Activated T-cell treated with anti-CD3 and anti-CD28 coated beads for 4 hours (primary cell): ENCODE results near the gene KRT23.

Experiments used
- DNase-seq: peaks from one replicate; pipeline ENCODE4 v3.0.0-alpha.2; 2020

The KRT23 gene

DNA sequence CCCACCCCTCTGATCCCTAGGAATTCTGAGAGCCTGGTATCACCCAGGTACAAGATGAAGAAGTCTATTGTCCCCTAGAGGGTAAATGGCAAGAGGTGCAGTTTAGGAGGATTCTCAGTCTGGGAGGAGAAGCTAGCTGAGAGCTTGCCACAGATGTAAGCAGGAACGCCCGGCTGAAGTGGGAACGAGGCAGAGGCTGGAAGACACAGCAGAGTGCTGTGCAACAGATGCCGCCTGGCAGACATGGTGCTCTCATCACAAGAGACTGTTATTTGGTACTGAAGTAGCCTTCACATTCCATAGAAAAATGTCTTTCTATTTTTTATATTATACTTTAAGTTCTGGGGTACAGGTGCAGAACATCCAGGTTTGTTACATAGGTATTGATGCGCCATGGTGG is 32.1 kb downstream of the KRT23 start:
- DNase-seq = no peak

DNA sequence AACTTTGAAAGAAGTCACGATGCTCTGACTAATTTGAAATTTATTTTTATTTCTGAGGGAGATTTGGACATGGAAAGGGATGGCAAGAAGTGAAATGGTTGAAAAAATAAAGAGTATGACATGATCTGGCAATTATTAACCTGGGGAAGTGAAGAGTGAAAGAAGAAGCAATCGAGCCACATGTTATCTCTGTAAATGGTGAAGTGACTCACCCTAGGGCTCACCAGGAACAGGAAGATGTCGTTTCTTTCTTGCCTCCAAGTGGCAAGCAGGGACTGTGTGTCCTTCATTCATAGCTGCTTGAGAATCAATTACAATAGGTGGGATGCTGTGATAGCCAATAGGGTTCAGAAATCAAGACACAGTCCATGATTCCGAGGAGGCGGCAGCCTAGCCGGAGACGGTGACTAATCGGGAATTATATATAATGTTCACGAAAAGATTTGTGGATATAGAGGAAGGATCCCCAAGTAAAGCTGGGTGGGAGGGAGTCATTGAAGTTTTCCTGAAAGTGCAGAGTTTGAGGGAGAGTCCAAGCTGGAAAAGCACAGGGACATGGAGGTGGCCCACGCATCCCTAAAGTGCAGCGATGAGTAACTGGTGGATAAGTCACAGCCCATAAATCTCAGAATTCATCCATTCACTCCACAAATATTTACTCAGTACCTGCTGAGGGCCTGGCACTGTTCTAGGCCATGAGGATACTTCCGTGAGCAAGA is 34.2 kb downstream of the KRT23 start:
- DNase-seq = no peak

DNA sequence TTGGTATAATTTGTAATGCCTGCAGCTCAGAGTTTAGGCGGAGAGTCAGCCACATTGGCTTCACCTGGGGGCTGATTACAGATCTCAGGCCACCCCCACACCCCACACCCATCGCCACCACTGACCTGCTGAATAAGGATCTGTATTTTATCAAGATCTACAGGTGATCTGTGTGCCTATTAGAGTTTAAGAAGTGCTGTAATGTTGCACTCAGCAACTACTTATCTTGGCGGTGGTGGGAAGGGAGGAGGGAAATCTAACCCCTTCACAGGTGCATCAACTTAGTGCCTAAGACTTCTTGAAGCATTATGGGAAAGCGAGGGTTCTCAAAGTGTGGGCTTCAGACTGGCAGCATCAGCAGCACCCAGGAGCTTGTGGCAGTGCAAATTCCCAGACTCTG is 34.9 kb downstream of the KRT23 start:
- no peak for DNase-seq

DNA sequence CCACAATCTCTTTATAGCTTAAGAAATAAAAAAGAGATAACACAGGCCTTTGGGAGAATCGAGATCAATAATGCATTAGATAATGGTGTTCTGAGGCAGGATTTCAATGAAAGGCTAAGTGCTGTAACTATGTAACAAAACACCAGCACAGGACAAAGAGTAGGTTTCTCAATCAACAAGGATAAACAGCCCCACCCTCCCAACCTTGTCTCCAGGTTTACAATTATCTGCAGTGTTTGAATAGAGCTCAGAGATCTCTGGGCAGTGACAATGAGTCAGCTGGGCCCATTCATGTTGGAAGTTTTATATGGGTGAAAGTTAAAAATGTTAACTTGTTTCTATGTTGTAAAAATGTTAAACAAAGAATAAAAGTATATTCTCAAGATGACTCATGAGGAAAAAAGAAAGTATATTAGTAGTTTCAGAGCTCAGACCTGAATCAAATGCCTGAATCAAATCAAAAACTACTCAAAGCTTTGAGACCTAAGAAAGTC is 35.4 kb downstream of the KRT23 start:
- no peak for DNase-seq

DNA sequence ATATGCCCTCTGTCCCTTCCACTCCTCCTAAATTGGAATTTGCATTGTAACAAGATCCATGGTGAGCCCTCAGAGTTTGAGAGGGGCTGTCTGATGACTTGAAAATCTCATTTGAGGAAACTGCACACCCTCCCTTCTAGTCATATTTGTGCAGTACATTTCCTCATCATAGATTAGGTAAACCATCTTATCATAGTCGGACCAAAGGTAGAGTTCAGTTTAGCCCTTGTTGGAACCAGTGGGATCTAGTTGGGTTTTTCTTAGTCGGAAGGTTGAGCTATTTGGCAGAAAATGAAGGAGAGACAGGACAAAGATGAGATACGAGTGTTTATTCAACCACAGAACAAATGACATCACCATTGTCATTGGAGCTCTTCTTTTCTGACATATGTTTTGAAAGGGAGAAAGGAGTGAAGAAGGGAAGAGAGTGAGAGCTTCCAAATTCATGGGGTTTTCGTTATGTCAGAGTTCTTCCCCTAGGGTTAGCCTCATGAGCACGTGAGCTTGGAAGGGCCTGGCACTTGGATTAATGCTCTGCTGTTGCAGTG is 36.6 kb downstream of the KRT23 start:
- no peak for DNase-seq

DNA sequence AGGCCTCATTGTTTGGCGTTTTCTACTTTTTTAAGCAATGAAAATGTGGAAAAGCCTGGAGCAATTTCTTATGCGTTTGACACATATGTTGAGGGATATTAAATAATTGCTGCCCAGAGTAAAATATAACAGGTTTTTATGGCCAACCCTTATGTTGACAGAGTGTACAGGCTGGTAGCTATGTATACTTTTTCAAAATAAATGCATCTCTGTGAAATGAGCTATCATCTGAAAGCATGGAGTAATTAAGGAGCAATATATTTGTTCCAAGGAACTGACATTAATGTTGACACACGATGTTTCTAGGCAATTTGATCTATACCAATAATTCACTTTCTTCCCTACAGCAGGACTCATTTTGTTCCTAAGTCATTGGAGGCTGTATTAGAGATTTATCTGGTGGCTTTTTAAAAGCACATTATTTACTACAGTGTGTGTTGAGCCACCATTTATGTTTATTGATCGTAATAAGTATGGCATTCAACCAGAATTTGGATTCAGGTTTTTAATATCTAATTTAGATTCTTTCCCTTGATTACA is 40.5 kb downstream of the KRT23 start:
- DNase-seq = no peak

DNA sequence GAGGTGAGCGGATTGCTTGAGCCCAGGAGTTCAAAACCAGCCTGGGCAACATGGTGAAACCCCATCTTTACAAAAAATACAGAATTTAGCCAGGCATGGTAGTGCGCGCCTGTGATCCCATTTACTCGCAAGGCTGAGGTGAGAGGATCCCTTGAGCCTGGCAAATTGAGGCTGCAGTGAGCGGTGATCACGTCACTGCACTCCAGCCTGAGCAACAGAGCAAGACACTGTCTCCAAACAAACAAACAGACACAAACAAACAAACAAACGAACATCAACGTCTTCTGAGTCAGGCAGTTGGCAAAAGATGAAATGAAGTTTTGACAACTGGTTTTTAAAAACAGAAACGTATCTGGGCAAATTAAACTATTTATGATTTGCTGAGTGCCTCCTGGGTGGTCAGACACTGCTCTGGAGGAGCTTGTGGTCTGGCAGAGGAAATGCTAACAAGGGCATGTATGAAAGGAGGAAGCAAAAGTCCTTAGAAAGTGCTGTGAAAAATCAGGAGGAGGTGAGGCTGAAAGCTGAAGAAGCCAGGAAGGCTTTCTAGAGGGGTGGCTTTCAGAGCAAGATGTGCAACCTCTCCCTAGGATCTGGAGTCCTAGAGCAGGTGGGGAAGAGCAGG is 42.2 kb downstream of the KRT23 start:
- DNase-seq = no peak

DNA sequence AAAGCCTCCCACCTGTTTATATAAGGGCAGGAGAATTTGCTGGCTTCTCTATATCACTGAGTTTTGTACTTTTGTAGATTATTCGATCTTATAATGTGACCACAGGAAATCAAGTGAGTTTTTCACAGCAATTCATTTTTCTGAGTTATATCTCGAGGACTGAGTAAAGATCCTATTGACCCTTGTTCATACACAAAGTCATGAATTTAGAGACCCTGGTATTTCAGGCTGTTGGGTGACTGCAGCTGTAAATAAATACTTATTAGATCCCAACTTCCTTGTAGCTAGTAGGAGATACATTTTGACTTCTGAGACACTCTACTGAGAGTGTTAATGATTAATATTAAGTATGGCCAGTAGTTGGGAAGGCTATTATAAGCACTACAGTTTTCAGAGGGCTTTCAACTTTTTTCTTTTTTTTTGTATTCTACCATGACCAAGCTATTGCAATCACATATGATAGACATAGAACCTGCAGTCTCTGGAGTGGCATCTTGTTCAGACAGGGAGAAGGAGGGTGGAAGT is 49.2 kb downstream of the KRT23 start:
- no peak for DNase-seq

DNA sequence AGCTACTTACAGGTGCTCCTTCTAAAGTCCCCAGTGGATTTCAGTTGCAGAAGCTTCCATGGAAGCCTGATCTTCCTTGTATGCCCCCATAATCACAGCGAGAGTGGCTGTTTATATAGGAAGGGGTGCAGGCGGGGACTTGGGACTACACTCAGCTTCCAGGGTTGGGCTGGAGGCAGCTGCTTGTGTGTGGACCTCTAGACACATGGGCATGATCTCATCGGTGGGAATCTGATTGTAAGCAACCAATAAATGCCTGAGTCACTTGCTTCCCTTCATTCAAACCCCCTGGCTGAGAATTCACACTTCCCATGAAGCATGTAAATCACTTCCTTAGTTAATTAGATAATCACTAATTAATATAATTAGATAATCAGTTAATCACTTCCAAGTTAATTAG is 51.4 kb downstream of the KRT23 start:
- no peak for DNase-seq

DNA sequence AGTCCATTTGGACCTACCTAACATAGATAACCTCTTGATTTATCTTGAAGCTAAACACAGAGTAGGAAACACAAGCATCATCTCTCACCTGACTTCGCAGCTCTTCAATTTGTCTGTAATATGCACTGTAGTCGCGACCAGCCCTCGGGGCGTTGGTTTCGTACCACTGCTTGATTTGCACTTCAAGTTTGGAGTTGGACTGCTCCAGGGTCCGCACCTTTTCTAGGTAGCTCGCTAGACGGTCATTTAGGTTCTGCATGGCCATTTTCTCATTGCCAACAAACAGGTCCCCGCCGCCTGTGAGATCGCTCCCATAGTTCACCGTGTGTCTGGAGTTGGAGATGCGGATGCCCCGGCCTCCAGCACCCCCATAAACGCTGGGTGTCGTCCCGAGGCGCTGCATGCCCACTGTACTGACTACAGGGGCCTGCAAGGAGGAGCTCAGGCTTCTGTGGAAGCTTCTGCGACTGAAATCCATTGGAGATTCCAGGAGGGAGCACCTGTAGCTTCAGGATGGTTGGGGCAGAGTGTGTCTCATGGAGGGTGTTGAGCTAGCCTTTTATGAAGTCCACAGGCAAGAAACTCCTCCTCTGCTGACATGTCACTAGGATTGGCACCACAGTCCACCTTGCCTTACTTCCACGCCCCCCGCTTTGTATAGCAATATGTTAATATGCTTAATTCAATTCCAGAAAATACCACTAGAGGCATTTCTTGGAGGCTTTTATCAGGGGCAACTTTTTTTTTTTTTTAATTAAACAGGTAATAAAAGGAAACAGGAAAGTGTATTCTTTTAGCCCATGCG is 52.5 kb downstream of the KRT23 start, which contains the start of gene KRT20:
TSS of gene KRT20 (minus strand) at position 535 of the 805 bp plus-strand sequence. CDS start at position 478, 57 bp downstream.
- DNase-seq = no peak

DNA sequence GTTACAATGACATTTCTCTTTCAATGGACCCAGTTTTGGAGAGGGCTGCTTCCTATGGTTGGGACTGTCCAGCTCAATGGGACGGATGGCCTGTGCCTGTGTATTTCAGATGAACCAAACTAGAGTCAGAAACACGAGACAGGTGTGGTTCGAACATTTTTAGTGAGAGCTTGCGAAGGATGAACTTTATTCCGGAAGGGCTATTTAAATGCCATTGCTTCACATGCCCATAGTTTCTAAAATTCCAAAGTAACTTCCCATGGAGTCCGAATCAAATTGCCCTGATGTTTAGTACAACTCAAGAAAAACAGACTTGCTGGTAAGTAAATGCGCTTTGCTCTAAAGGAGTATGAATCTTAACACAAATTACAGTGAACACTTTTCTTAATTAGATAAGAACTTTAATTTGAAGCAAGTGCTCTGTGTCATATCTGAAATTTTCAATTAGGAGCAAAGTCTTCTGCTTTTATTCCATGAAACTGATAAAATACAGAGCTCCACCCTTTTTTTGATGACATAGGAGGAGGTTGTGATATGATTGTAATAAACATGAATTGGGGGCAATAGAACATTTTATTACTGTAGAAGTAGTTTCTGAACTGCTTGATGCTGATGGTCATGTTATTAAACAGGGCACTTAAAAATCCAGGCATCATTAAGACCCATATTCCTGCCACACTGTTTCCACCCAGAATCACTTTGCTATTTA is 53.7 kb downstream of the KRT23 start:
- DNase-seq = no peak

DNA sequence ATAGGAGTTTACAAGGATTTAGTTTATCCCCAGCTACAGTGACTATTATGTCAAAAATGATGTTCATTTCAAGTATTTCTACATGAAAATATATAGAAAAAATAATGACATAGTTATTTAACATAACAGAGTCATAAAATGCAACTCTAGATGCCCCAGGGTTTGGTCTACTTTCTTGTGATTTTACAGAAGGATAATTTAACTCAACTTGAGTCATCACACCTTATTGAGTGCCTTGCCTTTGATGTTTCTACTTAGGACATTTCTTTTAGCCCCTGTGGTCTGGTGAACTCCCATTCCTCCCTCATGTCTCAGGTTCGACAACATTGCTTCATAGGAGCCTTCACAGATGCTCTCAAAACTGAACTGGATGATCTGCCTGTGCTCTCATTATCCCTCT is 54.4 kb downstream of the KRT23 start:
- no peak for DNase-seq

DNA sequence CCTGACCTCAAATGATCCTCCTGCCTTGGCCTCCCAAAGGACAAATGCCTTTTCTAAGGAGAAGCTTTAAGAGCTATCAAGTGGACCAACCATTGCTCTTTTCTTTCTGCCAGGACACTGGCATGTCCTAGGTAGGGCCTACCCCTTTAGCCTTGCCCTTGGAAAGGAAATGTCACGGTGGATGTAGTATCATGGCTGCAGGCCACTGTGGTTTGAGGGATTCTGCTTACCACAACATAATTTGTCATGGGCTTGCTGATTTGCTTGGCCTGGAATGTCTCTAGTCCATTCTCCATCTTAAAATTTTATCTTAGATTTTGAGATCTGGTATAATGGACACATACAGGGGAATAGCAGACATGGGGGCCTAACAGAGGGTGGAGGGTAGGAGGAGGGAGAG is 58.4 kb downstream of the KRT23 start:
- DNase-seq = no peak

DNA sequence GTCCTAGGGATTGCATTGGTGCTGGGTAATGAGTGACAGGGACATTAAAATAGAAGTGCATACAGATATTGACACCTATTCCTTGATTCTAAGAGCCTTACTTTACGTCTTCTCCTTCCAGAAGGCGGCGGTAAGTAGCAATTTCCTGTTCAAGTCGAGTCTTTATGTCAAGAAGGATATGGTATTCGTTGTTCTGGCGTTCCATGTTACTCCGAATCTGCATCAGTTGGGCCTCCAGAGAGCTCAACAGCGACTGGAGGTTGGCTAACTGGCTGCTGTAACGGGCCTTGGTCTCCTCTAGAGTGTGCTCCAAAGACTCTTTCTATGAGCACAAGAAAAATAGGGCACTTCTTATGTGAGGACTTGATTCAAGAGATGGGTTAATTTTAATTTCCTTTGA is 59.4 kb downstream of the KRT23 start:
- no peak for DNase-seq

DNA sequence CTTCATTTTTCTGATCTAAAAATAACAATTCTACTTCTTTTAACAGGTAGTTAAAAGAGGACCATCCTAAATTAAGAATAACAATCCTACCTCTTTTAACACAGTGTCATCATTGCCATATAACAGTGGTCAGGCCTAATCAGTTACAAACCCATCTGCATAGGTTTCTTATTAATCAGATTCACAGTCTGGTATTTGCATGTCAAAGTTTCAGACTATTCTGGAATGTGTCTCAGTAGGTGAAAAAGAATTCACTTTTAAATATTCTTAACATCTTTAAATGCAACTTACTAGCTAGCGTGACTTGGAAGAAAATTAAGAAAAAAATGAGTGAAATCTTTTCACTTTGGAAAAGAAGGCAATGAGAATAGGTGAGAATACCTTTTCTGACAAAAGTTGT is 63.6 kb downstream of the KRT23 start:
- no peak for DNase-seq

DNA sequence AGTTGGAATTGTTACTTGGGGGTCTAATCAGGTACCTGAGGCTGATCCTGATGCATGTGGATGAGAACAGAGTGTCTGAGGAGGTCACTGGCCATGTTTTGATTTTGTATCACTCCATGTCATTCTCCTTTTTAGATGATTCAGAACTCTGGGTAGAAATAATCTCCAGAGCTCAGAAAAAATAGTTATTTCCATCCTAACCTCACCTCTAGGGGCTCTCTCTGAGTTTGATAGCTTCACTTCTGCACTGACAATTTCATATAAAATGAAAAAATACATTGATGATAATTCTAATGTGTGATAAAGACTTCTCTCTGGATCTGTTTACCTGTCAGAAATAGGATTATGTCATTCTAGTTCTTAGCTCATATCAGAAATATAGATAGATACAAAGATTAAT is 64.2 kb downstream of the KRT23 start:
- no peak for DNase-seq
